ENCODE results near the gene MBD3L1. TPM values are rescaled to one million over a fixed set of nuclear protein-coding genes. Genes with fewer than 3 reads are reported as not detected.
A peak's percentile ranks its signal among the peaks of the same experiment; 100 is the strongest.

The MBD3L1 gene
- total RNA-seq, result not detected in 2 replicates
- not detected for total RNA-seq (2013)
- not detected in 2 replicates for polyA plus RNA-seq
- not detected in 2 replicates for polyA minus RNA-seq

GRCh38 chr19:8832132-8833021, at the start of gene MBD3L1, which contains the start of gene ZNF558:
Gene MBD3L1 (plus strand): TSS chr19:8832377. CDS start chr19:8842679, 10,302 bp downstream.
Gene ZNF558 (minus strand): TSS chr19:8832304. CDS start chr19:8822659, 9,645 bp downstream.
- Mint-ChIP-seq H3K4me3 (peak within 1 kb of the TSS; percentile 91), H3K27ac (peak within 1 kb of the TSS; percentile 96), H3K27me3 (no peaks in the 10 kb centered on the region), H3K9me3 (ENCODE audit: insufficient read depth) (no peaks in the 10 kb centered on the region), H3K4me1 (peaks cover 15% of the 10 kb centered on the region)
- H3K79me2 ChIP-seq (ENCODE audit: control insufficient read depth, insufficient read depth, low read length), result no peaks in the 10 kb centered on the region
- H3K27ac ChIP-seq (ENCODE audit: low read length in 2 of 2), result peak within 1 kb of the TSS; percentile 80 to 89
- H3K27me3 ChIP-seq (replicated peaks in 1 of 4; ENCODE audit: control extremely low read depth in 1 of 4, control insufficient read depth in 3 of 4, insufficient read depth in 4 of 4, low read length in 3 of 4), result no peaks in the 10 kb centered on the region
- ChIA-PET CTCF (no interaction called here), POLR2A (interaction anchor here (0.6 to 0.7 kb wide), 2 partner anchors 26 to 426 kb away, joined by 4 to 5 read pairs; no protein-coding TSS in a partner anchor)
- ATAC-seq (ENCODE audit: low read depth) (peak; percentile 79), DNase-seq (peak; percentile 98)
- intact Hi-C loops (cut with micrococcal nuclease), result loop anchor here (5.0 kb wide), 1 partner anchor 250 kb away; no protein-coding TSS in a partner anchor
- no peaks in the 10 kb centered on the region for H4K20me1 ChIP-seq (ENCODE audit: control insufficient read depth, insufficient read depth, low read length, poor library complexity, severe bottlenecking)
- TF ChIP-seq CTCF (IDR thresholded peaks at IDR 0.05), result peak; percentile 48
- no peak for TF ChIP-seq EZH2 (IDR thresholded peaks at IDR 0.05; ENCODE audit: borderline replicate concordance, insufficient read depth, low read depth, low read length, poor library complexity, severe bottlenecking)
- H3K36me3 ChIP-seq (replicated peaks in 1 of 2; ENCODE audit: control extremely low read depth in 1 of 2, control insufficient read depth in 1 of 2, extremely low read depth in 1 of 2, insufficient read depth in 2 of 2, low read length in 1 of 2), result peaks cover 0 to 2% of the 10 kb centered on the region in 2 experiments
- H3K4me3 ChIP-seq (ENCODE audit: control extremely low read depth in 1 of 5, extremely low read depth in 1 of 5, insufficient read depth in 1 of 5, low read depth in 2 of 5, low read length in 4 of 5), result peak within 1 kb of the TSS; percentile 61 to 97 (median 81)
- H2AFZ ChIP-seq (ENCODE audit: insufficient read depth, low read depth, low read length, poor library complexity, severe bottlenecking), result peak within 1 kb of the TSS; percentile 99
- WGBS (ENCODE audit: insufficient coverage), result 4% methylated on average over 75 of the region's 78 CpGs
- peaks cover 7 to 16% of the 10 kb centered on the region in 2 donors for H3K4me1 ChIP-seq (ENCODE audit: control insufficient read depth in 2 of 2, insufficient read depth in 2 of 2, low read length in 2 of 2)
- peak within 1 kb of the TSS; percentile 94 for H3K4me2 ChIP-seq (replicated peaks; ENCODE audit: low read depth, low read length, poor library complexity, severe bottlenecking)
- peaks cover 0 to 11% (median 1%) of the 10 kb centered on the region in 3 donors for H3K9me3 ChIP-seq (ENCODE audit: control extremely low read depth in 1 of 3, control insufficient read depth in 2 of 3, insufficient read depth in 1 of 3, low read length in 2 of 3)
- H3K9ac ChIP-seq (ENCODE audit: low read length), result peak within 1 kb of the TSS; percentile 93

- Histone ChIP-seq H3K4me1 (ENCODE audit: control insufficient read depth in 2 of 2, insufficient read depth in 2 of 2, low read length in 2 of 2) (no peaks in the 10 kb centered on the region), H3K4me2 (replicated peaks; ENCODE audit: low read depth, low read length, poor library complexity, severe bottlenecking) (no peak overlapping the region), H3K9me3 (ENCODE audit: control extremely low read depth in 1 of 3, control insufficient read depth in 2 of 3, insufficient read depth in 1 of 3, low read length in 2 of 3) (peaks cover 3 to 42% (median 12%) of the 10 kb centered on the region in 3 donors), H3K27ac (ENCODE audit: low read length in 2 of 2) (no peak overlapping the region), H3K4me3 (ENCODE audit: control extremely low read depth in 1 of 5, extremely low read depth in 1 of 5, insufficient read depth in 1 of 5, low read depth in 2 of 5, low read length in 4 of 5) (no peak overlapping the region), H3K27me3 (replicated peaks in 1 of 4; ENCODE audit: control extremely low read depth in 1 of 4, control insufficient read depth in 3 of 4, insufficient read depth in 4 of 4, low read length in 3 of 4) (no peaks in the 10 kb centered on the region), H2AFZ (ENCODE audit: insufficient read depth, low read depth, low read length, poor library complexity, severe bottlenecking) (no peak overlapping the region), H3K36me3 (replicated peaks in 1 of 2; ENCODE audit: control extremely low read depth in 1 of 2, control insufficient read depth in 1 of 2, extremely low read depth in 1 of 2, insufficient read depth in 2 of 2, low read length in 1 of 2) (no peaks in the 10 kb centered on the region), H3K9ac (ENCODE audit: low read length) (no peak overlapping the region), H3K79me2 (ENCODE audit: control insufficient read depth, insufficient read depth, low read length) (no peaks in the 10 kb centered on the region), H4K20me1 (ENCODE audit: control insufficient read depth, insufficient read depth, low read length, poor library complexity, severe bottlenecking) (no peaks in the 10 kb centered on the region)
- intact Hi-C loops (cut with micrococcal nuclease), result no loop called here
- peaks cover 5% of the 10 kb centered on the region for H3K9me3 Mint-ChIP-seq (ENCODE audit: insufficient read depth)
- CTCF ChIA-PET, result no interaction called here
- no peaks in the 10 kb centered on the region for H3K4me1 Mint-ChIP-seq
- no peak overlapping the region for H3K27ac Mint-ChIP-seq
- DNase-seq, result no peak
- peaks cover 3% of the 10 kb centered on the region for H3K27me3 Mint-ChIP-seq
- no CpG with 5 or more reads among the region's 1 CpG for WGBS (ENCODE audit: insufficient coverage)
- TF ChIP-seq CTCF (IDR thresholded peaks at IDR 0.05) (no peak), EZH2 (IDR thresholded peaks at IDR 0.05; ENCODE audit: borderline replicate concordance, insufficient read depth, low read depth, low read length, poor library complexity, severe bottlenecking) (no peak)
- POLR2A ChIA-PET, result no interaction called here
- H3K4me3 Mint-ChIP-seq, result no peak overlapping the region
- ATAC-seq (ENCODE audit: low read depth), result no peak
Observed at GRCh38 chr19:8794823-8795222, 37.4 kb upstream of the MBD3L1 start.

Measured in B cell (primary cell).